GM10248 (cell line): ENCODE data around the gene EPC1.
"Not testable (repeated sequence)": the region's sequence is repeated elsewhere in the genome, so short reads cannot be mapped to it uniquely, and the experiment has no call there.

Experiments
- CTCF ChIA-PET: fragments of 300-600 bp; sonication (Branson Sonifier 250); formaldehyde crosslinking; extraction: SDS; loops from one replicate; lab custom pipeline; 2021; ENCODE audit warnings: antibody characterized with exemption; lab: Yijun Ruan, JAX
- POLR2A ChIA-PET: fragments of 350-650 bp; sonication (Branson Sonifier 250); formaldehyde crosslinking; extraction: SDS; loops from one replicate; lab custom pipeline; 2020; ENCODE audit warnings: antibody characterized with exemption; lab: Yijun Ruan, JAX
- DNase-seq: peaks from one replicate; pipeline ENCODE4 v3.0.0; 2012; ENCODE audit errors: extremely low spot score
- TF ChIP-seq, protein P1 (sequence below): IDR thresholded peaks from 2 replicates; pipeline ENCODE4 v1.5.1; 2012; ENCODE audit warnings: mild to moderate bottlenecking, low read depth; ENCODE audit errors: extremely low read depth, missing control alignments, control extremely low read depth

The EPC1 gene

DNA sequence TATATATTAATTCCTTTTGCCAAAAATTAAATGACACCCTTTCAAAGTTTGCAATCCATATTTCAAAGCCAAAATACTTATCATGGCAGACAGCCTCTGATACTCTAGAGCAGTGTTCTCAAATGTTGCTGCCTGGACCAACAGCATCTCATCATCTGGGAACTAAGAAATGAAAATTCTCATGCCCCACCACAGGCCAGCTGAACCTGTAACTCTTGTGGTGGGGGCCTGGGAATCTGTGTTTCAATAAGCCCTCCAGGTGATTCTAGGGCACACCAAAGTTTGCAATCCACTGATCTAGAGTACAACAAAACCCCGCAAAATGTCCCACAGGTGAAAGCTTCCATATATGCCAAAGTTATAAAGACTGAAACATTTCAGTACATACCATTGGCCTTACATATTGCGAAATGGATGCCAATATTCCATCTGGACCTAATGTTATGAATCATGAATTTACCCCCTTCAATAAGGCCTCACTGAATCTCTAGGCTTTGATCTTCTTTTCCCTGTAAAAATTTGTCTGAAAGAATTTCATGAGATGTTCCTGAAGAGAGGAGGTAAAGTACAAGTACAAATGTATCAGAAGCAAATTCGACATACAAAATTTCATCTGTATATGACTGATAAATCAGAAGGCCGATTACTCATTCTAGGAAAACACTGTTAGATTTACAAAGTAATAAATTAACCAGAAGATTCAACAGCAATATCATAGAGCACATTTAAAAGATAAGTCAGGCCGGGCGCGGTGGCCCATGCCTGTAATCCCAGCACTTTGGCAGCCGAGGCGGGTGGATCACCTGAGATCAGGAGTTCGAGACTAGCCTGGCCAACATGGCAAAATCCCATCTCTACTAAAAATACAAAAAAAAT is 25.3 kb upstream of the EPC1 start:
- TF ChIP-seq, protein P1, sequence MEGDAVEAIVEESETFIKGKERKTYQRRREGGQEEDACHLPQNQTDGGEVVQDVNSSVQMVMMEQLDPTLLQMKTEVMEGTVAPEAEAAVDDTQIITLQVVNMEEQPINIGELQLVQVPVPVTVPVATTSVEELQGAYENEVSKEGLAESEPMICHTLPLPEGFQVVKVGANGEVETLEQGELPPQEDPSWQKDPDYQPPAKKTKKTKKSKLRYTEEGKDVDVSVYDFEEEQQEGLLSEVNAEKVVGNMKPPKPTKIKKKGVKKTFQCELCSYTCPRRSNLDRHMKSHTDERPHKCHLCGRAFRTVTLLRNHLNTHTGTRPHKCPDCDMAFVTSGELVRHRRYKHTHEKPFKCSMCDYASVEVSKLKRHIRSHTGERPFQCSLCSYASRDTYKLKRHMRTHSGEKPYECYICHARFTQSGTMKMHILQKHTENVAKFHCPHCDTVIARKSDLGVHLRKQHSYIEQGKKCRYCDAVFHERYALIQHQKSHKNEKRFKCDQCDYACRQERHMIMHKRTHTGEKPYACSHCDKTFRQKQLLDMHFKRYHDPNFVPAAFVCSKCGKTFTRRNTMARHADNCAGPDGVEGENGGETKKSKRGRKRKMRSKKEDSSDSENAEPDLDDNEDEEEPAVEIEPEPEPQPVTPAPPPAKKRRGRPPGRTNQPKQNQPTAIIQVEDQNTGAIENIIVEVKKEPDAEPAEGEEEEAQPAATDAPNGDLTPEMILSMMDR: no peak
- POLR2A ChIA-PET: no interaction called here
- no peak for DNase-seq
- CTCF ChIA-PET: interaction anchor here (1.3 to 2.0 kb wide), 5 partner anchors 9 to 121 kb away, joined by 4 to 7 read pairs (median 4); no protein-coding TSS in a partner anchor

DNA sequence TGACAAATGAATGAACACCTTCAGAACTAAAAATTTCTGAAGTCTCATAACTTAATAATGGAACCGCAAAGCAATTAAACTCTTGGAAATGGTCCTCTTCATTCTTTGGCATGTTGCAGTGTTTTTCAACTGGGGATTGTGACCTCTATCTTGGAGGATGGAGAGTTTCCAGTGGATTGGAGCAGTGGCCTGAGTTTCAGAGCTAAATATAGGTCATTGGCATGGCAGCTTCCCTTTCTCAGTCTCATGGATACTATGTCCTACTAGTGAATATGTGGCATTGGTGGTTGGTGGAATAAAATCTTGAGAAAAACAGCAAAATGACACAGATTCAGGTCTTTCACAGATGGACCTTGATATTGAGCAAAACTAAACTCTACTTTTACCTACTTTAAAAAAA is 24.1 kb upstream of the EPC1 start:
- DNase-seq: no peak
- ChIA-PET POLR2A (no interaction called here), CTCF (interaction anchor here (0.7 to 5.4 kb wide), 6 partner anchors 10 to 179 kb away, joined by 3 to 54 read pairs (median 6); no protein-coding TSS in a partner anchor)
- TF ChIP-seq, protein P1: no peak

DNA sequence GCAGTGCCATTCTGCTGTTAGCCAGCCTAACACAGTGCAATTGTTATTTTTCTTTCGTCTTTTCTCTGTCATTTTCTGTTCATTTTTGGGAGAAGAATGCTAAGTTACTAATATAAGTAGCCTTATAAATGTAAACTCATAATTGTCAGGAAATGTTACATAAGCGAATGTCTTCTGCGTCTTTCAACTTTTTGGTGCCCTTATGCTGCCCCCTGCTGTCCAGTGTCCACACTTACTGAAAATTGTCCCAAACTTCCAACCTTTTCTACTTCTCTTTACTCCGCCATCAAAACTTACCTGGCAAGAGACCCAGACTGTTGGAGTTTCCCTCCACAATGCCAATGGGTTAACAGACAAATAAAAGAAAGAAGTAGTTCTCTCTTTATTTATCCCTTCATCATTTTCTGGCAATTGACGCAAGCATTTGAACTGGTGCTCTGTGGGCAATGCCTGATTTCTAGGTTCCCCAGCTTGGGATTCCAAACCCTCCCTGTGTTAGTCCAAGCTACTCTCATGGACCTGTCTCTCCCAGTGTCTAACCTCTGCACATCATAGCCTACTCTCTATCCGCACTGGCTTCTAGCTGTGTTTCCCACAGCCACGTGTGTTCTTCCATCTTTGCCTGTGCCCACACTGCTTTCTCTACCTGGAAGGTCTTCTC is 21.0 kb upstream of the EPC1 start:
- DNase-seq: peak; percentile 57
- ChIA-PET POLR2A (no interaction called here), CTCF (interaction anchor here (0.7 to 5.4 kb wide), 13 partner anchors 9 to 176 kb away, joined by 3 to 54 read pairs (median 5); partner anchors contain the start of gene CCDC7)

DNA sequence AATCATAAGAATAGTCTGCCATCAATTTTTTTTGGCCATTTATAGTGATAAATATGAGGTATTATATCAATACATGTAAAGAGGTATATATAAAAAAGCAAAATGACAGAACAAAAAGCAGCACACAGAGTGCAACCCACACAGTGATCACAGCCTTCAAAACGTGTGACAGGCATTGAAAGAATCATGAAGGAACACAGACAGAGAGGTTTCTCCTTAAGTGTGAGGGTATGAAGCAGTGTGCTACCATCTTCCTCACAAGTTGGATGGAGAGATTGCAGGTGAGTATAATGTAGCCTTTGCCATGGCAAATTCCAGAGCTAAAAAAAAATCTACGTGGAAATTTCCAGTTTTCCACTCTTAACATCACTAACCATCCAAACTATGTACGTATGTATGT is 19.6 kb upstream of the EPC1 start:
- no peak for DNase-seq
- TF ChIP-seq, protein P1: no peak
- ChIA-PET POLR2A (no interaction called here), CTCF (interaction anchor here (0.7 to 5.4 kb wide), 11 partner anchors 8 to 175 kb away, joined by 3 to 54 read pairs (median 7); partner anchors contain the start of gene CCDC7)

More for the DNA sequence above, 21.0 kb upstream of the EPC1 start:
- TF ChIP-seq, protein P1: peak; percentile 60

DNA sequence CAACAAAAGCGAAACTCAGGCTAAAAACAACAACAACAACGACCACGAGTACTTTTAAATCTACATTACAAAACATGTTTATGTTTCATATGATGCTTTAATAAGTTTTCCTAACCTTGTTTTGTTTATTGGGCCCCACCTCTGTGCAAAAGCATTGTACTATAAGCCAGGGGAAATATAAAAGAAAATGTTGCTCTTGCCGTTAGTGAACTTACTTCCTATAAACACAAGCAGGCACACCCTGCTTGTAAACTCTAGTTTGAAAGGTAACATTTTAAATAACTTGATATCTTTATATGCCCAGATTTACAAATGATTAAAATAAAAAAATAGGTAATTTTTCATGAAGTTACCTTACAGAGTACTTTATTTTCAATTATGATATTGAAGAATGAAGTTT is 19.2 kb upstream of the EPC1 start:
- DNase-seq: no peak
- TF ChIP-seq, protein P1: no peak
- CTCF ChIA-PET: interaction anchor here (1.2 to 5.4 kb wide), 6 partner anchors 12 to 174 kb away, joined by 4 to 54 read pairs (median 16); no protein-coding TSS in a partner anchor
- POLR2A ChIA-PET: no interaction called here

DNA sequence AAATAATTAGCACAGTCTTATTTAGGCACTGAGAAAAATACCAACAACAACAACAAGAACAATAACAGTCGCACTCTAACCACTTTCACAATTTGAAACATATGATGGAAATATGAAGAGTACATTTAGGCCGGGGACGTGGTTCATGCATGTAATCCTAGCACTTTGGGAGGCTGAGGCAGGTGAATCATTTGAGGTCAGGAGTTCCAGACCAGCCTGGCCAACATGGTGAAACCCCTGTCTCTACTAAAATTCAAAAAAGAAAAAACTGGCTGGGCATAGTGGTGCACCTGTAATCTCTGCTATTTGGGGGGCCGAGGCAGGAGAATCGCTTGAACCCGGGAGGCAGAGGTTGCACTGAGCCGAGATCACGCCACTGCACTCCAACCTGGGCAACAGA is 18.4 kb upstream of the EPC1 start:
- POLR2A ChIA-PET: interaction anchor here (0.6 kb wide), 1 partner anchor 351 kb away, joined by 4 read pairs; no protein-coding TSS in a partner anchor
- DNase-seq: not testable (repeated sequence)
- CTCF ChIA-PET: interaction anchor here (2.6 kb wide), 1 partner anchor 175 kb away, joined by 9 read pairs; no protein-coding TSS in a partner anchor
